Limb (tissue), 2 donors: ENCODE measurements around the gene STRN.
"Not testable (repeated sequence)": the region's sequence is repeated elsewhere in the genome, so short reads cannot be mapped to it uniquely, and the experiment has no call there.

ENCODE experiments used
- DNase-seq, 2 donors: peaks; one replicate each; pipeline ENCODE4 v3.0.0-alpha.2; 2016; ENCODE audit errors: extremely low spot score in 2 of 2

STRN gene

DNA sequence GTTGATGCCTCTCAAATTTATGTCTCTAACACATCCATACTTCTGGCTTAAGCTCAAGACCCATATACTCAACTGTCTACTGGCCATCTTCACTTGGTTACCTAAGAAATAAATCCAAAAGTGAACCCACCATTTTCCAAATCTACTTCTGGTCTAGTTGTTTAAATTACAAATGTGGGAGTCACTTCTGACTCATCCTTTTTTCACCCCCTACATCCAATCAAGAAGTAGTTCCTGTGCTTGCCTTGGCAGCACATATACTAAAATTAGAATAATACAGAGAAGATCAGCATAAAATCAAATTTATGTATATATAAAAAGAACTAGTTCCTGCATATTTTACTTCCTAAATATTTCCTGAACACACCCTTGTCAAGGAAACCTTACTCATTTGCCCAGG lies 53.6 kb downstream of the STRN start:
- DNase-seq, result no peak

DNA sequence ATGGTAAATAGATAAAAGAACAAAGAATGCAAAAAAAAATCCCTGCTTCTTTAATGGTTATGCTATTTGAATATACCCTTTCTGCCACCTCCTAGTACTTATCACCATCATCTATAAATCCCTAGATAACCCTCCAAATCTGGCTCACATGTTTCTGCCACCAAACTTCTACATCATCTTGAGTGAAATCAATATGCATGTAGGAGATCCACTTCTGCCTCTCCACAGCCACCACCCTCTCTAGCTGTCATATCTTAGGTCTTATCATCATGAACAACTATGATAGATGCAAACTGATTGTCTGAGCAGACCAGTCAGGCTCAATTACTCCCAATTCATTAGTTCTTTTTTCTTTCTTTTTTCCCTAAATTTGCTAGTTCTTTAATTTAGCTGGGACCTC lies 55.3 kb downstream of the STRN start:
- DNase-seq, result no peak

DNA sequence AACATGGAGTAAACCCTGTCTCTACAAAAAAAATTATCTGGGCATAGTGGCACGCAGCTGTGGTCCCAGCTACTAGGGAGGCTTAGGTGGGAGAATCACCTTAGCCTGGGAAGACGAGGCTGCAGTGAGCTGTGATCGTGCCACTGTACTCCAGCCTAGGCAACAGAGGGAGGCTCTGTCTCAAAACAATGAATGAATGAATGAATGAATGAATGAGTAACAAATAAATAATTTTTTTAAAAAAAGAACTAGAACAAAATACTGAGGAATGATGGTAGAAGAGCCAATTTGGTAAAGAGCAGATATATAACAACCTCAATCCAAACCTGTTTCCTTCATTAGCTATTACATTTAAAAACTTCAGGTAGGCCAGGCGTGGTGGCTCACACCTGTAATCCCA lies 60.1 kb downstream of the STRN start:
- no peak for DNase-seq

DNA sequence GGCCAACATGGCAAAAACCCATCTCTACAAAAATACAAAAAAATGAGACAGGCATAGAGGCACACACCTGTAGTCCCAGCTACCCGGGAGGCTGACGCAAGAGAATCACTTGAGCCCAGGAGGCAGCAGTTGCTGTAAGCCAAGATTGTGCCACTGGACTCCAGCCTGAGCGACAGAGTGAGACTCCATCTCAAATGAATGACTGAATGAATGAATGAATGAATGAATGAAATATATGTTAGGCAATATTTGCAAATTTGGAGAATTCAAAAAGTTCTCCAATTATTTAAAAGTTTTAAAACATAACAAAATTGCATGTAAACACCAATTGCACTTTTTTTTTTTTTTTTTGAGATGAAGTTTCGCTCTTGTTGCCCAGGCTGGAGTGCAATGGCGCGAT lies 61.7 kb downstream of the STRN start:
- no peak for DNase-seq

DNA sequence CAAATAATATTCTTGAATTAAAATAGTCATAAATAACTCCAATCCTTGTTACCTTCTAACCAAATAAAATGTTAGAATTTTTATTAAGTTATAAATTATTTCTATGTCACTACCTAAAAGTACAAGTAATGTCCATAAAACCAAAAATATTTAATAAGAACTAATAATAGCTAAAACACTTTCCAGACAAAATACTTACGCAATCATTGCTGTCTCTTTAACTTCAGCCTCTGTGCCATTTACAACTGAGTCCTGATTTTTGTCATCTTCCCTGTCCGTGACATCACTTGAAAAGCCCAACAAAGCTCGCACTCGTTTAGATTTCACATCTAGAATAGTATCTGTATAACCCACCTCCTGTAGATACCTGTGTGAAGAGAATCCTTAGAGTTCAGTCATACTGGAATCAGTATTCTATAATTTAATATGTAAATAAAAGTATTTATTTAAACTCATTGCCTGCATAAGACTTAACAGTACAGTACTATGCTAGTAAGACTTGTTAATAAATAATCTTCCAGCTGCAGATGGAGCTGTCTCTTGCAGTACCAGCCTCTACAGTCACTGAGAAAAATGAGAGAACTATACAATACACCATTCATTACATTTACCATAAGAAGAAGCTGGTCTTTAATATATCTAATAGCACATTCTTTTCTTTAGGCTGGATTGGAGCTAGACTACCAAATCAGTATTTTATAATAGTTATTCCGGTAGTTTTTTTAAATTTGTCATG lies 63.8 kb downstream of the STRN start:
- DNase-seq, result no peak

DNA sequence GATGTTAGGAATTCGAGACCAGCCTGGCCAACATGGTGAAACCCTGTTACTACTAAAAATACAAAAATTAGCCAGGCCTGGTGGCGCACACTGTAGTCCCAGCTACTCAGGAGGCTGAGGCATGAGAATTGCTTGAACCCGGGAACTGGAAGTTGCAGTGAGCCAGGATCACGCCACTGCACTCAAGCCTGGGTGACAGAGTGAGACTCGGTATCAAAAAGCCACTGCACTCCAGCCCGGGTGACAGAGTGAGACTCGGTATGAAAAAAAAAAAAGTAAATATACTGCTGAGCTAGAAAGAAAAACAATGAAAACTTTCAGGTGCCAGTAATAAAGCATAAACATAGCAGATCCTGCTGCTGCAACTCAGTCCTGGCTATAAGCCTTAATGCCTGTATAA lies 73.5 kb downstream of the STRN start:
- DNase-seq, result no peak

DNA sequence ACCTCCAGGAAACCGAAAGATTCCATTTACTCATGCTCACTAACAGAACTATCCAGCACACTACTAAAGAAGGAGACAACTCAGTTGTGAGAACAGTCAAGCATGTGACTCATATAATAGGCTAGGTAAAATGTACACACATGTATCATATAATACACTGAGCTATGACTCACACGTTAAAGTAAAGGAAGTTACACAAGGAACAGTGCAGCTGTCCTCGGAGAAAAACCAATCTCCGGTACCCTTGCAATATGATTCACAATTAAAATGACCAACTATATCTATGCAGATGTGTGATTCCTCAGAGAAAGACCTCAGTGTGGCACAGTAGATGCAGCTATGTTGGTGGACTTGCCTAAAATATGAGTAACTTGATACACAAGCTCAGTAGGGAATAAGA lies 76.5 kb downstream of the STRN start:
- no peak for DNase-seq

DNA sequence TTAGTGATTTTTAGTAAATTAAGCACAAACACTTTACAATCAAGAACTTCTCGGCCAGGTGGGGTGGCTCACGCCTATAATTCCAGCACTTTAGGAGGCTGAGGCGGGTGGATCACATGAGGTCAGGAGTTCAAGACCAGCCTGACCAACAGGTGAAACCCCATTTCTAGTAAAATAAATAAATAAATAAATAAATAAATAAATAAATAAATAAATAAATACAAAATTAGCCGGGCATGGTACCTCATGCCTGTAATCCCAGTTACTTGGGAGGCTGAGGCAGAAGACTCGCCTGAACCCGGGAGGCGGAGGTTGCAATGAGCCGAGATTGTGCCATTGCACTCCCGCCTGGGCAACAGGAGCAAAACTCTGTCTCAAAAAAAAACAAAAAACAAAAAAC lies 79.2 kb downstream of the STRN start:
- DNase-seq, result not testable (repeated sequence)

DNA sequence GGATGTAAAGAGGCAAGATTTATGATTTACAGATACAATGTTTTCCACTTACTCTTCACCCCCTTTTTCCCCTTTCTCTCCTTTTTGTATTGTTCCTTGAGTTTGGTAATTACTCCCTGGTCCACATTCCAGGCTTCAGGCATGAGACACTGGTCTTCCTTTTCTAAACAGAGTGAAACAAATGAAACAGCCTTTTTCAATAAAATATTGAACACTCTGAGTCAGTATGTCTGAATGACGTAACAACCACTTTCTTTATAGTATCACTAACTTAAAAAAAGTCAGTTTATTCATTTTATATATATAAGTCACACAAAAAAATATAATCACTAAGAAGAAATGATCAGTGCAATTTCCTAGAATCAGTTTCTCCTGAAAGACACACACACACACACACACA lies 79.7 kb downstream of the STRN start:
- no peak for DNase-seq

DNA sequence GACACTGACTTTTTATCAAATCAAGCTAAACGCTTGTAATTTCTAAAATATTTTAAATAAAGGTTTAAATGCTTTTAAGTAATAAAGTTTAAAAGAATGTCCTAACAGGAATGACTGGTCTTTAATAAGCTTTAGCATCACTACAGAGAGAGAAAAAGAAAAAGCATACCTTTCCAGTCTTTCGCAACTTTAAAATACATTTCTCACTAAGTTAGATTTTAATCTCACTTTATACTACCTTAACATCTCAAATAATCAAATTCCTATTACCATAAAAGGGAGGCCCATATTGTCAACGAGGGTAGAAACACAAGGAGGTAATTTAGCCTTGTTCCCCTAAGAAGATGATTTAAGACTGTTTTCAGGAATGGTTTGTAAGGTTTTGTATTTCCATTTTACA lies 80.7 kb downstream of the STRN start:
- no peak for DNase-seq

DNA sequence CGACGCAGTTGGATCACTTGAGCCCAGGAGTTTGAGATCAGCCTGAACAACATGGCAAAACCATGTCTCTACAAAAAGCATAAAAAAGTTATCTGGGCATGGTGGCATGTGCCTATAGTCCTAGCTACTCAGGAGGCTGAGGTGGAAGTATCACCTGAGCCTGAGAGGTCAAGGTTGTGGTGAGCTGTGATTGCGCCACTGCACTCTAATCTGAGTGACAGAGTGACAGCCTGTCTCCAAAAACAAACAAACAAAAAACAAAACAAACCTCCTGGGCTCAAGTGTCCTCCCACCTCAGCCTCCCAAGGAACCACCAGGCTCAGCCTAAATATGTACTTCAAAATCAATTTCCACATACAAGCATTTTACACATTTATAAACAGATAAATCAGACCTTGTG lies 83.8 kb downstream of the STRN start:
- no peak for DNase-seq

DNA sequence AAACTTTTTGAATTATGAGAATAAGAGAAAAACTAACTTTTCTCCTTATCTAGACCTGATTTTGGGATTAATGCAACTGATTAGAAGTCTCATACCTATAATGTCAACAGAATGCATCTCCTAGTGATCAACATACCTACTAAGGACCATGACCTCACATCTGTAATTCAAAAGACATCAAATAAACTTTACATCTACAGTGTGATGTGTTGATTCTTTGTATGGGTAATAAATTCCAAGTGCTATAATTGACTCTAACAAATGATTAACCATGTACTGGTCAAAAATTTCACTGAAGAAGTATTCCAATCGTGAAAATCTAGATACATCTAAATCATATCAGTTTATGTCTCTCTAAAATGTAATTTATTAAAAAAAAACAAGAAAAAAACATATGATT lies 84.5 kb downstream of the STRN start:
- no peak for DNase-seq

DNA sequence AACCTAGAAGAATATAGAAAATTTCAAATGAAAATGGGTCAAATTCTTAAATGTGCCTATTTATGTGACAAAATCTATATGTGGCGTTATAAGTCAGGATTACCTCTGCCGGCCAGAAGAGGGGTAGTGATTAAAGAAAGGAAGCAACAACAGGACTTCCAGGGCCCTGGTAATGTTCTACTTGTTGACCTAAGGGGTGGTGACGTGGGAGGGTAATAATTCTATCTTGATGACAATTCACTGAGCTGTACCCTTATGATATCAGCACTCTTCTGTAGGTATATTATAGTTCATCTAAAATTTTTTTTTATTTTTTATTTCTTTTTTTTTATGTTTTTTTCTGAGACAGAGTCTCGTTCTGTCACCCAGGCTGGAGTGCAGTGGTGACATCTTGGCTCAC lies 87.9 kb downstream of the STRN start:
- DNase-seq, result no peak

DNA sequence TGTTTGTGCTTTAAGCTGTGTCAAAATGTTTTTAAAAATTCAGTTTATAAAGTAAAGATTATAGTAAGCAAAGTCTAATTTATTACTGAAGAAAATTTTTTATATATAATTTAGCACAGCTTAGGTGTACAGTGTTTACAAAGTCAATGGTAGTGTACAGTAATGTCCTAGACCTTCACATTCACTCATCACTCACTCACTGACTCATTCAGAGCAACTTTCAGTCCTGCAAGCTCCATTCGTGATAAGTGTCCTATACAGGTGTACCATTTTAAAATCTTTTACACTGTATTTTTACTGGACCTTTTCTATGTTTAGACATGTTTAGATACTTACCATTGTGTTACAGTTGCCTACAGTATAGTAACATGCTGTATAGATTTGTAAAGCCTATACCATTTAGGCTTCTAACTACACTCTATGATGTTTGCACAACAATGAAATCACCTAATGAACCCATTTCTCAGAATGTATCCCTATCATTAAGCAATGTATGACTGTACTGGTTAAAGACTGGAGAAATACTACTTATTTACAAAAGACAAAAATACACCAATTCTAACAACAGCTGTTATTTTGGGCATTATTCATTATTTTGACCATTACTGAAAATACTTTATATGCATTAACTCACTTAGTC lies 95.1 kb downstream of the STRN start:
- DNase-seq, result no peak

DNA sequence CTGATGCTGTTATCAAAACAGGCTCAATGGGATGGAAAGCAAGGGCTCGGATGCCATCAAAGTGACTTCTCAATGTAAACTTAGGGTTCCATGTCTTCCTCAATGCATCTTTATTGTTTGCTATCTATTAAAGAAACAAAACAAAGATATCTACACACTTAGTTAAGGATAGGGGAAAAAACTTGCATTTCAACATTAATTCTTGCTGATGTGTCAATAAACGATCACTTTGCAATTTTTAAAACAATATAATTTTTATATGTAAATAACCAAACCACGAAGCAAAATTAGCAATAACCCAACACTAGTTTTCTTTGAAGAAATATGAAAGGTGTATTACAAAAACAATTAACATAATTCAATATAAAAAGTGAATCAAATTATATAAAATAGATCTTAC lies 96.7 kb downstream of the STRN start:
- DNase-seq, result no peak

DNA sequence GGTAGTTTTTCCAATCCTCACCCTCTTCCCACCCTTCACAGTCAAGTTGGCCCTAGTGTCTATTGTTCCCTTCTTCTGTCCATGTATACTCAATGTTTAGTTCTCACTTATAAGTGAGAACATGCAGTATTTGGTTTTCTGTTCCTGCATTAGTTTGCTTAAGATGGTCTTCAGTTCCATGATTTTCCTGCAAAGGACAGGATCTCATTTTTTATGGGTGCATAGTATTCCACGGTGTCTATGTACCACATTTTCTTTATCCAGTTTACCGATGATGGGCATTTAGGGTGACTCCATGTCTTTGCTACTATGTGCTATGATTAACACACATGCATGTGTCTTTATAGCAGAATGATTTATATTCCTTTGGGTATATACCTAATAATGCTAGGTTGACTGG lies 104.4 kb downstream of the STRN start:
- no peak for DNase-seq

DNA sequence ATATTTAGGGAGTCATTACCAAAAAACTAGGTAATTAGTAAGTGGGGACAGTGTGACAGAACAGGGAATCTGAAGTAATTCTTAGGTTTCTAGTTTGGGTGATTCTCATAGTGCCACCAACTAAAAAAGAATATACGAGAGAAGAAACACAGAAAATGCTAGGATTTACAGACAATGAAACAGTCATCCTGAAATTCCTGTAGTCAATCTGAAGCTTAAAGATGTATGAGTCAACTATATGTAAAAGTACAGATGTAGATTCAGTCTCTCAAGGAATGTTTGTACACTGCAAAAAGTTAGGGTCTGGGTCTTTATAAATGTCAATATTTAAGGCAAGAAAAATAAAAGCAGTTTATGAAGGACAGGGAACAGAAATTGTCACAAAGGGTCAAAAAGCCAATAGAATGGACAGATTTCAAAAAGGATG lies 107.0 kb downstream of the STRN start:
- DNase-seq, result no peak

DNA sequence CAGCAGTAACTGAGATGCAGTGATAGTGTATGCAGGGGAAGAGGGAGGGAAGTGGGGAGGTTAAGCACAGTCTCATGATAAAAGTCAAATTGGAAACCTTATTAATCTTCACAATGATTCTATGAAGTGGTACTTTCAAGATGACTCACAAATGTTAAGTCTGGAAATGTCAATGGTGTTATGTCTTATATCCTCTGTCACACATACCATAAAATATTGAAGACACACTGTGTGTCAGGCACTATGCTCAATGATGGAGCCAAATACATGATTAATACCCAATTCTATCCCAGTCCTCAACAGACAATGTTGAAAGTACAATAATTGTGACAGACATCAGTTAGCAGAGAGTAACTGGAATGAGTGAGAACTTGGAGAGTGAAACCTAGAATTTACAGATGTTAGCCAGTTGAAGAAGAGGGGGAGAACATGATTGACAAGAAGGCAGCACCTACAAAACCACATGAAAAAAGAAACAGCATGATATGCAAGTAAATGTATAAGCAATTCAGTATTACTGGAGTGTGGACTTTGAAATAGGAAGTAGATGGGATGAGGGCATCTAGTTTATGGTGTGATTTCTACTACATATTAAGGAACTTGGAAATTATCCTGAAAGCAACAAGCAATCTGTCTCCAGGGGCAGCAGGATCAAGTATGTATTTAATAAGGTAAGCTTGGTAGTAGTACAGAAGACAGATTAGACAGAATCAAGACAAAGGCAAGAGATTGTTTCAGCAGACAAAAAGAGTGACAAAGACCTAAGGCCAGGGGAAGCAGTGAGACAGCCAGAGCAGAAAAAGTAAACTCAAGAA lies 107.6 kb downstream of the STRN start:
- no peak for DNase-seq

DNA sequence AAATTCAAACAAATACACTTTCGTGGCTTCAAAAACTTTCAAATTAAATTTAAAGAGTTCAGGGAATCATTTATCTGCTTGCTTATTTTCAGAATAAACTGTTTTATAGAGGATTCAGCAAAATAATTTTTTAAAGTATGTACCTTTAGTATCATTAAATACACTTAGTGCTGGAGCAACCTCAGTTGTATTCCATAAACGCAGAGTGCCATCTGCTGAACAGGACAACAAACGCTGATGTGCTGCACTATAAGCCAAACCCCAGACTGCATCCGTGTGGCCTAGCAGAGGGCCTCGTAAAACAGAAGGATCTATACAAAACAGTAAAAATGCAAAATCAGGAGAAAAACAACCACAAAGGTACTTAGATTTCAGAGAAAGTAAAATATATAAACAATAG lies 108.6 kb downstream of the STRN start:
- no peak for DNase-seq

DNA sequence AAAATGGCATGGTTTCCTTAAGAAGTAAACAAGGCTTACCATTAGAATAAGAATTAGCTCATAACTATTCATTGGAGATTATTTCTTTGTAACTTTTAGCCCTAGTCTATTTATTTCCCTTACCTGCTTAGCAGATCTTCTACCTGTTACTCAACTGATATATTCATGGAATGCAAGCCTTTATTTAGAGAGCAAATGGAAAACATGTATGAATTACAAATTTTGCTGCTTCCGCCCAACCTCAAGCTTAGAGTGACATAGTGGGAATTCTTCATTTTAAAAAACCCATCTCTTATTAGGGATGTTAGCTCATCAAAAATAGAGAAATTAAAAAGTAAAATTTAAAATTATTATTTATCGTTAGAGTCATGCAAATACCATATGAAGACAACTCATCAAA lies 110.9 kb downstream of the STRN start:
- no peak for DNase-seq

DNA sequence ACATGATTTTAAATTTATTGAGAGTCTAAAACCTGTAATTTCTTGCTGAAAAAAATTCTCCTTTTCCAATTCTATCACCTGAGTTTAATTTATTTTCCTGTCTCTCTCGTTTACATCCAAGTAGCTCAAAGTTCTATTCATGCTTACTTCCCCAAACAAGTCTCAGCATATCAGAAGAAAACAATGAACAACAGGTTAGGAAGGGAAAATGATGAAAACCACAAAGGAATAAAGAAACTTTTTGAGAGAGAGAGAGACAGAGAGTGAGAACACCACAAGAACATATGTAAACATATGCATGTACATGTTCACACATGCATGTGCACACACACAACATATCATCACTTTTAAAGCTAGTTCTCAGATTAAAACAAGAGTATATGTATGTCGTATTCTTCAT lies 112.1 kb downstream of the STRN start:
- no peak for DNase-seq

DNA sequence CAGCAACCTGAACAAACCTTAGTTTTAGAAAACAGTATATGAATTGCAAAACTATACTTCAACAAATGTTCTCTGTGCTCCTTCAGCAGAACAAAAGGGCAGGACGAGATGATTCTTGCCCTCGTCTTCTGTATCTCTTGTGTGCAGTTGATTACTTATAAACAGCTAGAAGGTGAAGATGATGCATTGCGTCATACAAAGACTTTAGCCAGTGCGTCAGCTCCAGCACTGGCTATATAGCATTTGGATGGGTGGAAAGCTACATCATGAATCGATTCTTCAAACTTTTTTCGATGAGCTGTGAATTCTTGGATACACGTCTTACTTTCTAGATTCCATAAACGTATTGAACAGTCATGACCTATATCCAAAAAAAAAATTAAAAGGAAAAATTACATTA lies 117.1 kb downstream of the STRN start:
- no peak for DNase-seq

DNA sequence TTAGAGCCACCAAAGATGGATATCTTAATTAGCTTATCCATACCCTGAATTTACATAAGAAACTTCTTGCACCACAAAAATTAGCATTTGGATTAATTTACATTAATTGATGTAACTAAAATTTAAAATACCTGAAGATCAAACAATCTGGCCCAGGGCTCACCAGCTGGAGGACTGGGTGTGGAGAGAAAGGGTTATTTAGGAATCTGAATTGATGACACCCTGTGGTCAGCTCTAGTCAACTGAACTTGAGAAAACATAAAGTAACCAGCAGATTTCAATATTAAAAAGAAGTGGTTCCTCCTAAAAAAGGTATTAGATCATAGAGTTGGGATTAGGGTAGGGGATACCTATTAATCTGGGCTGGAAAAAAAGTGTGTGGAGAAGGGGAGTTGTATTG lies 122.5 kb downstream of the STRN start:
- no peak for DNase-seq
